GM12872 (cell line): Measurements from ENCODE around the gene SECISBP2L.

Source experiments
- CTCF ChIP-seq: IDR thresholded peaks from 3 replicates; pipeline ENCODE4 v1.5.1; 2011; ENCODE audit warnings: low read depth, mild to moderate bottlenecking, low read length, moderate library complexity; ENCODE audit not compliant: insufficient read depth

The SECISBP2L gene

DNA sequence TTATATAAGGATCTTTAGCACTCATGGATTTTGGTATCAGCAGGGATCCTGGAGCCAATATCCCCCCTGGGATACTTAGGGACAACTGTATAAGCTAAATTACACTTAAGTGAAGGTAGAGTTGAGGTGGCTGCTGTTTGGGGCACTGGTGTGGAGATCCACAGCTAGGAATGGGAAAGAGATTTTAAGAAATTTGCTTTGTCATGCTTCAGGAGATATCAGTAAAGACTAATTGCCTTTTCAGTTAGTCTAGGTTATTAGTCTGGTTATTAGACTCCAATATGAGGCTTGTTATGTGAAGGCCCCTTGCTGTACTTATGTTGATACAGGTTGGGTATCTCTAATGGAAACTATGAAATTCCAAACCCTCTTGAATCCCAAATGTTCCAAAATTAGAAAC, 1.2 kb upstream of the SECISBP2L start:
- no peak for TF ChIP-seq CTCF

- no peak for TF ChIP-seq CTCF
These were observed 461 bp downstream of the SECISBP2L start for GRCh38 chr15:49045751-49046219.

DNA sequence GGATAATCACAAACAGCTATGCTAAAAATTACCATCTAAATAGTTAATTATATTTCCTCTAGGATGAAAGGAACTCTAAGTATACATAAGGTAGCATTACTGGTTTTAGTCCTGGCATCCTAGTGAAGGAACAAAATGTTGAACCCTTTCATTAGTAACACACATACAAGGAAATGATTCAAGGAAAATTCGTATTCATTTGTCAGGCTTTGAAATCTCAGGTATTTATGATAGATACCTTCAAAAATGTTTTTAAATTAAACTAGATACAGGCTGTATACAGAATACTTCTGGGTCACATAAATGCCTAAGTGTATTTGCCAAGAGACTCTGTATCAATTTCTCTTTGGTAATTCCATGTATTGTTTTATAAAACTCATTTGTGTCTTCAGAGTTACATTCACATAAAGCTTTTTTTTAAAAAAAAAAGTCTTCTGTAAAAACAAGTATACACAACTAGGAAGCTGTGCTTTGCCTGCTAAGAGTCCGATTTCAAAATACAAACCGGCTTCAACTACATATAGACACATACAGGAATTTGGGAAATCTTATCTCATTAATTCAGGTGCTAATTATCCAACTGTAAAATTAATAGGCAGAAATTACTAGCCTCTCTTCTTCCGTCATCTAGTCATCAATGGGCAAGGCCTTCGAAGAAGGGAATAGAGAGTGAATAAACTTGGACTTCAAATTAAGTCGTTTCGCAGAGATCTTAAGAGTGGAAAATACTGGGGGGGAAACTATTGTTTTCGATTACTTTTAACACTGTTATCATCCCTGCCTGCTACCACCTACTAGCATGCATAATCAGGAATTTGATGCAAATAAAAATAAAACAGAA, 1.3 kb downstream of the SECISBP2L start:
- TF ChIP-seq CTCF = no peak

DNA sequence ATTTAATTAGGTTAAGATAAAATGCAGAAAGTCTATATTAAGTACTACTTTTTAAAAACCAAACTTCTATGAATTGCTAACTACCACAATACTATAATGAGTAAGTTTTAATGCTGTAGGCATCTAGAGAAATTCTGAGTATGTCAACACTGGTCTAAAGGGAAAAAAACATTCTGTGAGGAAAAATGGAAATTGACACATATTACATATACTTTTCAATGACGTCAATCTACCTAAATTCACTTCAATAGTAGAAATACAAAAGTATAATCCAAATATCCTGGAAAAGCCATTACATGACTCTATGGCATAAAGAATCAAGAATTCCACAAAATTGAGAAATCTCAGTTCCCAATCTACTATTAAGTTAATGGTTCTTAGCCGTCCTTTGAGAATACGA, 2.2 kb downstream of the SECISBP2L start:
- no peak for TF ChIP-seq CTCF

GRCh38 chr15:49042165-49042564, 4.1 kb downstream of the SECISBP2L start:
- no peak for TF ChIP-seq CTCF

DNA sequence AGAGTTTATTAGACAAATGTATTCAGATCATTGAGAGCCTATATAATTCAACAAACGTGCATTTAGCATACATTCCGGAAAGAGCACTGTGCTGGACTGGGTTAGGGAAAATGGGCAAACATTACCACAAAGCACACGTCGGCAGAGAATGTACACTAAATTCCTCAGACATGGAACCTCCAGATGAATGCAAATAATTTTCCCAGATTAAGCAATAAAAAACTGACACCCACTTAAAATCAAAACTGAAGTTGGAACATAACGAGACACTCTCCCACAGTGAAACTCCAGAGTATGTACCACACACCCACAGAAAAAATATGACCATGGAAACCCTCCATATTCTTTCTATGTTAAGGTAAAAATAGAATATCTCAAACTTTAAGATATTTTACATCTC, 4.8 kb downstream of the SECISBP2L start:
- no peak for TF ChIP-seq CTCF

GRCh38 chr15:49040151-49040550, 6.1 kb downstream of the SECISBP2L start:
- TF ChIP-seq CTCF = no peak
